Stomach (tissue), 4 donors: ENCODE results near the gene MAB21L4.

Experiments used
- EP300 ChIP-seq: sonication (generic); formaldehyde crosslinking; IDR thresholded peaks from one replicate; pipeline ENCODE4 v1.6.1; 2017; ENCODE audit warnings: antibody characterized with exemption
- POLR2A ChIP-seq, 4 donors: fragments of 450-650 bp; IDR thresholded peaks; one replicate each; pipeline ENCODE4 v1.6.1; 2016; ENCODE audit warnings: antibody characterized with exemption in 4 of 4, control low read depth in 2 of 4, mild to moderate bottlenecking in 1 of 4, moderate library complexity in 1 of 4
- POLR2AphosphoS5 ChIP-seq, 3 donors: sonication (generic); formaldehyde crosslinking; IDR thresholded peaks; one replicate each; pipeline ENCODE4 v1.6.1; 2016; ENCODE audit warnings: antibody characterized with exemption in 3 of 3
- TF ChIP-seq, protein P1 (sequence below), 7 experiments: fragments of 450-650 bp in 4 of 7; fragments of 200-600 bp in 3 of 7; sonication (generic) in 3 of 7; IDR thresholded peaks; one replicate each; pipeline ENCODE4 v1.5.1; 2016 to 2019; ENCODE audit warnings: antibody characterized with exemption in 7 of 7, control low read depth in 2 of 7, mild to moderate bottlenecking in 1 of 7

DNA sequence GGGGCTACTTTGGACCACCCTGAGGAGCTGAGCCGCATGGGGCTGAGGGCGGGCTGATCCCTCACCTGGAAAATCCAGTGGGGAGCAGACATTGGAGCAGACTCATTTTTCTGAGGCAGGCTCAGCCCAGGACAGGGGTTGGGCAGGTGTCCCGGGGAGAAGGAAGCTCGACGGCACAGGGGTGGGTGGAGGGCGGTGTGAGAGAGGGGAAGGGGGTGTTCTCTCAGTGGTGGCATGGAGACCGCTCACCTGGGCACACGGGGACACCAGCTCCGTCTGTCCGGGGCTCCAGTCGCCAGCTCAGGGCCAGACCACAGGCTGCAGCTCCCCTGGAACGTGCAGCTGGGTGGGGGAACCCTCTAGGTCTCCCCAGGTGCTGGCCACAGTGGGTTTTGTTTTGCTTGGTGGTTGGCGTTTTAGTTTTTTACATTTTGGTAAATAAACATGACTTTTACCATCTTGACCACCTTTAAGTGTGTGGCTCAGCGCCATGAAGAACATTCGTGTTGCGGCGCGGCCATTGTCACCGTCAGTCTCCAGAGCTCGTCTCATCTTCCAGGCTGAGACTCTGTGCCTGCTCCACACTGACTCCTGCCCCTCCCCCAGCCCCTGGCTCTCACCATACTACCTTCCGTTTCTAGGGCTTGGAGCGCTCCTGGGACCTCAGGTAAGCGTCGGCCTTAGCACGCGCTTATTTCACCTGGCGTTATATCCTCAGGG lies 4.3 kb upstream of the MAB21L4 start:
- TF ChIP-seq, protein P1, sequence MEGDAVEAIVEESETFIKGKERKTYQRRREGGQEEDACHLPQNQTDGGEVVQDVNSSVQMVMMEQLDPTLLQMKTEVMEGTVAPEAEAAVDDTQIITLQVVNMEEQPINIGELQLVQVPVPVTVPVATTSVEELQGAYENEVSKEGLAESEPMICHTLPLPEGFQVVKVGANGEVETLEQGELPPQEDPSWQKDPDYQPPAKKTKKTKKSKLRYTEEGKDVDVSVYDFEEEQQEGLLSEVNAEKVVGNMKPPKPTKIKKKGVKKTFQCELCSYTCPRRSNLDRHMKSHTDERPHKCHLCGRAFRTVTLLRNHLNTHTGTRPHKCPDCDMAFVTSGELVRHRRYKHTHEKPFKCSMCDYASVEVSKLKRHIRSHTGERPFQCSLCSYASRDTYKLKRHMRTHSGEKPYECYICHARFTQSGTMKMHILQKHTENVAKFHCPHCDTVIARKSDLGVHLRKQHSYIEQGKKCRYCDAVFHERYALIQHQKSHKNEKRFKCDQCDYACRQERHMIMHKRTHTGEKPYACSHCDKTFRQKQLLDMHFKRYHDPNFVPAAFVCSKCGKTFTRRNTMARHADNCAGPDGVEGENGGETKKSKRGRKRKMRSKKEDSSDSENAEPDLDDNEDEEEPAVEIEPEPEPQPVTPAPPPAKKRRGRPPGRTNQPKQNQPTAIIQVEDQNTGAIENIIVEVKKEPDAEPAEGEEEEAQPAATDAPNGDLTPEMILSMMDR (IDR thresholded peaks at IDR 0.05): no peak
- TF ChIP-seq EP300 (no peak), POLR2A (IDR thresholded peaks at IDR 0.05) (no peak), POLR2AphosphoS5 (IDR thresholded peaks at IDR 0.05) (no peak)
